Neural cell (in vitro differentiated cells): Measurements from ENCODE around the gene WIPF2.

Experiments used
- EP300 ChIP-seq: fragments of 450-650 bp; conservative IDR thresholded peaks from 2 replicates; pipeline ENCODE4 v1.6.1; 2014; ENCODE audit warnings: antibody characterized with exemption, mild to moderate bottlenecking, moderate library complexity; ENCODE audit not compliant: poor library complexity, severe bottlenecking
- EZH2 ChIP-seq: fragments of 200-600, 300-800 bp; shearing (Covaris generic), sonication (generic); IDR thresholded peaks from 2 replicates; pipeline ENCODE4 v1.6.1; 2014; ENCODE audit warnings: antibody characterized with exemption, low read length, borderline replicate concordance, mild to moderate bottlenecking; ENCODE audit not compliant: insufficient read depth, poor library complexity, severe bottlenecking
- MXI1 ChIP-seq: fragments of 450-650 bp; conservative IDR thresholded peaks from 2 replicates; pipeline ENCODE4 v1.6.1; 2014; ENCODE audit warnings: antibody characterized with exemption, mild to moderate bottlenecking; ENCODE audit not compliant: poor library complexity, severe bottlenecking
- POLR2AphosphoS5 ChIP-seq: IDR thresholded peaks from 2 replicates; pipeline ENCODE4 v1.6.1; 2012
- RAD21 ChIP-seq: fragments of 450-650 bp; conservative IDR thresholded peaks from 2 replicates; pipeline ENCODE4 v1.6.1; 2014; ENCODE audit warnings: antibody characterized with exemption, mild to moderate bottlenecking, moderate library complexity
- REST ChIP-seq: IDR thresholded peaks from 2 replicates; pipeline ENCODE4 v1.6.1; 2012; ENCODE audit warnings: borderline replicate concordance
- SMC3 ChIP-seq: fragments of 450-650 bp; conservative IDR thresholded peaks from 2 replicates; pipeline ENCODE4 v1.6.1; 2014; ENCODE audit warnings: antibody characterized with exemption, mild to moderate bottlenecking, moderate library complexity; ENCODE audit not compliant: poor library complexity
- TF ChIP-seq, protein P1 (sequence below): fragments of 450-650 bp; IDR thresholded peaks from 2 replicates; pipeline ENCODE4 v1.5.1; 2014; ENCODE audit warnings: antibody characterized with exemption, mild to moderate bottlenecking, moderate library complexity; ENCODE audit not compliant: poor library complexity, severe bottlenecking

DNA sequence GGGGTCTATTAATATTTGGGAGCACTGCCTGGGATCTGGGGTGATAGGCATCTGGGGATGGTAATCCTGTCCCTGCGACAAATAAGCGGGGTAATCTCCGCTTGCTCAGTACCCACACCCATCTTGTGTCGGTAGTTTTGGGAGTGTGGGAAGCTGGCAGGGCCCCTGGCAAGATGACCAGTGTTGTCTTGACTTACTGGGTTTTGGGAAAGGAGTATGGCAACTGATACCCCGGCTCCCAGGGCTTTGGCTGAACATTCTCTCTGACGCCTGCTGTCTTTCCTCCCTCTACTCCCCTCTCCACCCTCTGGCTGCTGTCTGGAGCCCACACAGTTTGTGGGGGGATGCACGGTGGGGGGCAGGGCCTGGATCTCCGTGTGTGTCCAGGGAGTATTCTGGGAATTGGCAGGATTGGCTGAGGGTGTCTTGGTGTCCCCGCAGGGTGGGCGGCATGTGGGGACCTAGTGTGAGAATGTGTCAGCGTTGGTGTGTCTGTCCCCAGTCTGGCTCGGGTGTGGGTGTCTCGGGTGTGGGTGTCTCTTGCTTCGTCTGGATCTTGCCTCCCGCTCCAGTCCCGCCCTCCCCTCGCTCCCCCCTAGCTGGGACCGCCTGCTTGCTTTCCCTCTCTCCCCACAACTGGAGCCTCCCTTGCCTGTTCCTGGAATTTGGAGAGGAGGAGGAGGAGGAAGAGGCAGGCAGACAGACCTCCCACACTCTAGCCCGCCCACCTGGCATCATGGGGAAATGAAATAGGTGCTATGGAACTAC is 101.8 kb downstream of the WIPF2 start:
- TF ChIP-seq, protein P1, sequence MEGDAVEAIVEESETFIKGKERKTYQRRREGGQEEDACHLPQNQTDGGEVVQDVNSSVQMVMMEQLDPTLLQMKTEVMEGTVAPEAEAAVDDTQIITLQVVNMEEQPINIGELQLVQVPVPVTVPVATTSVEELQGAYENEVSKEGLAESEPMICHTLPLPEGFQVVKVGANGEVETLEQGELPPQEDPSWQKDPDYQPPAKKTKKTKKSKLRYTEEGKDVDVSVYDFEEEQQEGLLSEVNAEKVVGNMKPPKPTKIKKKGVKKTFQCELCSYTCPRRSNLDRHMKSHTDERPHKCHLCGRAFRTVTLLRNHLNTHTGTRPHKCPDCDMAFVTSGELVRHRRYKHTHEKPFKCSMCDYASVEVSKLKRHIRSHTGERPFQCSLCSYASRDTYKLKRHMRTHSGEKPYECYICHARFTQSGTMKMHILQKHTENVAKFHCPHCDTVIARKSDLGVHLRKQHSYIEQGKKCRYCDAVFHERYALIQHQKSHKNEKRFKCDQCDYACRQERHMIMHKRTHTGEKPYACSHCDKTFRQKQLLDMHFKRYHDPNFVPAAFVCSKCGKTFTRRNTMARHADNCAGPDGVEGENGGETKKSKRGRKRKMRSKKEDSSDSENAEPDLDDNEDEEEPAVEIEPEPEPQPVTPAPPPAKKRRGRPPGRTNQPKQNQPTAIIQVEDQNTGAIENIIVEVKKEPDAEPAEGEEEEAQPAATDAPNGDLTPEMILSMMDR = no peak
- TF ChIP-seq RAD21 (no peak), POLR2AphosphoS5 (no peak), EP300 (no peak), EZH2 (no peak), SMC3 (no peak), MXI1 (no peak), REST (no peak)
